ENCODE data around the gene D2HGDH. TPM values are rescaled to one million over a fixed set of nuclear protein-coding genes. Genes with fewer than 3 reads are reported as not detected.

Gene D2HGDH
- total and polyA plus RNA-seq, 2 of the 13 experiments (the other 11 are each of a cell fraction or from before 2014, with no cell fraction given): 19.2 to 20.3 TPM

GRCh38 chr2:241701399-241702154 is 32.9 kb upstream of the D2HGDH start, which contains the start of gene ING5 (continued):
- TF ChIP-seq ELK4 (CRISPR knock-in tag; IDR thresholded peaks at IDR 0.05; ENCODE audit: borderline replicate concordance) (peak; percentile 77; the same call in 1 of the 2 replicates), SCMH1 (CRISPR knock-in tag; IDR thresholded peaks at IDR 0.05; ENCODE audit: borderline replicate concordance) (no peak), IKZF1 (IDR thresholded peaks at IDR 0.05) (no peak), PHF5A (CRISPR knock-in tag; IDR thresholded peaks at IDR 0.05; ENCODE audit: low read depth, unreplicated experiment) (peak; percentile 64), MTF1 (CRISPR knock-in tag; IDR thresholded peaks at IDR 0.05) (peak; percentile 72; the same call in 1 of the 2 replicates), HOXD1 (CRISPR knock-in tag; IDR thresholded peaks at IDR 0.05) (peak; percentile 89), CREB3 (CRISPR knock-in tag; IDR thresholded peaks at IDR 0.05) (peak; percentile 93), PBX3 (CRISPR knock-in tag; IDR thresholded peaks at IDR 0.05; ENCODE audit: borderline replicate concordance) (peak; percentile 69; the same call in 1 of the 2 replicates), GLMP (CRISPR knock-in tag; IDR thresholded peaks at IDR 0.05; ENCODE audit: borderline replicate concordance) (no peak), BRD4 (CRISPR knock-in tag; IDR thresholded peaks at IDR 0.05) (peak; percentile 86), ZNF546 (CRISPR knock-in tag; conservative IDR thresholded peaks at IDR 0.05) (peak; percentile 91), GATAD1 (CRISPR knock-in tag; IDR thresholded peaks at IDR 0.05) (peak; percentile 7; the same call in 1 of the 2 replicates), KAT8 (CRISPR knock-in tag; IDR thresholded peaks at IDR 0.05) (peak; percentile 75), NPAS2 (CRISPR knock-in tag; IDR thresholded peaks at IDR 0.05; ENCODE audit: borderline replicate concordance) (no peak), ZNF253 (CRISPR knock-in tag; IDR thresholded peaks at IDR 0.05; ENCODE audit: borderline replicate concordance) (peak; percentile 31; the same call in 1 of the 2 replicates), PATZ1 (CRISPR knock-in tag; IDR thresholded peaks at IDR 0.05) (peak; percentile 91), GZF1 (CRISPR knock-in tag; IDR thresholded peaks at IDR 0.05) (no peak), ZNF577 (CRISPR knock-in tag; IDR thresholded peaks at IDR 0.05; ENCODE audit: borderline replicate concordance, low read depth) (0 out of 2 replicates have a peak, but pooled peaks have one; percentile 84), ZNF746 (CRISPR knock-in tag; IDR thresholded peaks at IDR 0.05) (no peak; the same call in 1 of the 2 replicates), SRY (CRISPR knock-in tag; IDR thresholded peaks at IDR 0.05) (peak; percentile 96), ELF3 (CRISPR knock-in tag; IDR thresholded peaks at IDR 0.05) (peak; percentile 73), ZNF543 (CRISPR knock-in tag; IDR thresholded peaks at IDR 0.05) (peak; percentile 86; the same call in 1 of the 2 replicates), ZNF614 (CRISPR knock-in tag; IDR thresholded peaks at IDR 0.05; ENCODE audit: borderline replicate concordance) (peak; percentile 45; the same call in 1 of the 2 replicates), ZNF563 (CRISPR knock-in tag; IDR thresholded peaks at IDR 0.05) (peak; percentile 96)

Data from HepG2 (cell line).